Gastrocnemius medialis (tissue), 4 donors: ENCODE results near the gene KDM4B. TPM values are rescaled to one million over a fixed set of nuclear protein-coding genes. Genes with fewer than 3 reads are reported as not detected.

Experiments used
- ATAC-seq, 2 donors: fragments of 150-250 bp; one replicate each; pipeline ENCODE4 v1.9.1; 2016
- DNase-seq, 2 donors: peaks; one replicate each; pipeline ENCODE4 v3.0.0-alpha.2; 2019
- H3K27ac ChIP-seq, 4 donors: fragments of 200-600 bp; sonication (generic); 1 replicate in 1 of 4; 2 replicates in 3 of 4; pipeline ENCODE4 v1.5.1; 2016 to 2018; ENCODE audit warnings: mild to moderate bottlenecking in 2 of 4, moderate library complexity in 1 of 4
- H3K27me3 ChIP-seq, 3 donors: fragments of 200-600 bp; sonication (generic) in 2 of 3; 1 replicate in 1 of 3; 2 replicates in 2 of 3; pipeline versions ENCODE4 v1.5.1 to v1.6.0; 2016 to 2019; ENCODE audit warnings: mild to moderate bottlenecking in 1 of 3, moderate library complexity in 1 of 3
- H3K36me3 ChIP-seq, 2 donors: fragments of 200-600 bp; sonication (generic) in 1 of 2; one replicate each; pipeline ENCODE4 v1.5.1; 2017 to 2018
- H3K4me1 ChIP-seq, 2 donors: fragments of 200-600 bp; sonication (generic) in 1 of 2; one replicate each; pipeline ENCODE4 v1.5.1; 2016 to 2017; ENCODE audit warnings: mild to moderate bottlenecking in 2 of 2
- H3K4me3 ChIP-seq, 4 donors: fragments of 200-600 bp; sonication (generic) in 3 of 4; 1 replicate in 1 of 4; 2 replicates in 3 of 4; pipeline ENCODE4 v1.5.1; 2016 to 2019; ENCODE audit warnings: mild to moderate bottlenecking in 2 of 4
- H3K9me3 ChIP-seq, 3 donors: fragments of 200-600 bp; sonication (generic) in 2 of 3; 1 replicate in 1 of 3; 2 replicates in 2 of 3; pipeline ENCODE4 v1.5.1; 2016 to 2019
- CTCF ChIP-seq, 5 experiments: fragments of 450-650 bp in 3 of 5; fragments of 200-600 bp in 2 of 5; sonication (generic) in 2 of 5; IDR thresholded peaks in 4 of 5; conservative IDR thresholded peaks in 1 of 5; 1 replicate in 4 of 5; 2 replicates in 1 of 5; pipeline ENCODE4 v1.5.1; 2016 to 2019; ENCODE audit warnings: antibody characterized with exemption in 5 of 5, mild to moderate bottlenecking in 3 of 5, moderate library complexity in 3 of 5
- POLR2A ChIP-seq, 2 donors: fragments of 450-650 bp; IDR thresholded peaks; one replicate each; pipeline ENCODE4 v1.6.1; 2017; ENCODE audit warnings: antibody characterized with exemption in 2 of 2, mild to moderate bottlenecking in 2 of 2, moderate library complexity in 2 of 2
- in situ Hi-C, 4 donors: fragments of 200-750 bp; cut with MboI; loops; one replicate each; pipeline versions ENCODE4 v1.15.0 to v1.8.0; 2017; ENCODE audit warnings: low sequenced_read_pairs in 4 of 4
- intact Hi-C: fragments of 100-400 bp; cut with DNase I; formaldehyde crosslinking; loops from one replicate; pipeline ENCODE4 v1.15.1; 2023; ENCODE audit warnings: low total_unique reads
- total RNA-seq, 4 donors: library from RNA; depleted of rRNA; stranded (reverse); fragments of >200 nt; gene quantifications; one replicate each; pipeline versions ENCODE4 v1.1.0 to v1.2.3, GENCODE V29; 2016

The KDM4B gene
- total RNA-seq, 4 donors from 2014 or later, result 40.9 to 61.4 (median 46.4) TPM

GRCh38 chr19:4991538-4991937, 22.6 kb downstream of the KDM4B start:
- intact Hi-C loops (no loop called here), in situ Hi-C loops (no loop called here)
- H3K36me3 ChIP-seq, result no peaks in the 10 kb centered on the region
- no peaks in the 10 kb centered on the region for H3K27me3 ChIP-seq
- no peak for TF ChIP-seq POLR2A (IDR thresholded peaks at IDR 0.05)
- no peak for TF ChIP-seq CTCF (IDR thresholded peaks at IDR 0.05 in 4 of 5, conservative IDR thresholded peaks at IDR 0.05 in 1 of 5)
- H3K27ac ChIP-seq, result no peak overlapping the region
- ATAC-seq (no peak), DNase-seq (no peak)
- H3K9me3 ChIP-seq, result no peaks in the 10 kb centered on the region
- H3K4me1 ChIP-seq, result peaks cover 25 to 33% of the 10 kb centered on the region in 2 donors
- H3K4me3 ChIP-seq, result no peak overlapping the region

GRCh38 chr19:4991996-4992698, 23.2 kb downstream of the KDM4B start:
- in situ Hi-C loops (no loop called here), intact Hi-C loops (no loop called here)
- no peak overlapping the region for H3K4me3 ChIP-seq
- ATAC-seq, result no peak
- H3K27ac ChIP-seq, result no peak overlapping the region
- no peaks in the 10 kb centered on the region for H3K27me3 ChIP-seq
- H3K9me3 ChIP-seq, result no peaks in the 10 kb centered on the region
- H3K4me1 ChIP-seq, result peaks cover 19 to 27% of the 10 kb centered on the region in 2 donors
- TF ChIP-seq CTCF (IDR thresholded peaks at IDR 0.05 in 4 of 5, conservative IDR thresholded peaks at IDR 0.05 in 1 of 5) (no peak), POLR2A (IDR thresholded peaks at IDR 0.05) (no peak)
- no peaks in the 10 kb centered on the region for H3K36me3 ChIP-seq
- DNase-seq, result no peak

GRCh38 chr19:4993683-4994082, 24.8 kb downstream of the KDM4B start:
- intact Hi-C loops, result no loop called here
- DNase-seq, result no peak
- ATAC-seq, result no peak
- no peaks in the 10 kb centered on the region for H3K9me3 ChIP-seq
- no peak overlapping the region for H3K4me3 ChIP-seq
- in situ Hi-C loops, result no loop called here
- H3K27me3 ChIP-seq, result no peaks in the 10 kb centered on the region
- no peaks in the 10 kb centered on the region for H3K36me3 ChIP-seq
- TF ChIP-seq POLR2A (IDR thresholded peaks at IDR 0.05) (no peak), CTCF (IDR thresholded peaks at IDR 0.05 in 4 of 5, conservative IDR thresholded peaks at IDR 0.05 in 1 of 5) (no peak)
- no peak overlapping the region for H3K27ac ChIP-seq
- H3K4me1 ChIP-seq, result peaks cover 5 to 14% of the 10 kb centered on the region in 2 donors

GRCh38 chr19:4996701-4997100, 27.8 kb downstream of the KDM4B start:
- no peak for TF ChIP-seq POLR2A (IDR thresholded peaks at IDR 0.05)
- no peak for TF ChIP-seq CTCF (IDR thresholded peaks at IDR 0.05 in 4 of 5, conservative IDR thresholded peaks at IDR 0.05 in 1 of 5)
- H3K27ac ChIP-seq, result no peak overlapping the region
- H3K9me3 ChIP-seq, result no peaks in the 10 kb centered on the region
- intact Hi-C loops (no loop called here), in situ Hi-C loops (no loop called here)
- no peaks in the 10 kb centered on the region for H3K36me3 ChIP-seq
- ATAC-seq, result no peak
- peaks cover 4 to 5% of the 10 kb centered on the region in 2 donors for H3K4me1 ChIP-seq
- H3K27me3 ChIP-seq, result no peaks in the 10 kb centered on the region
- DNase-seq, result no peak
- H3K4me3 ChIP-seq, result no peak overlapping the region

- no peak overlapping the region for H3K4me3 ChIP-seq
- no peaks in the 10 kb centered on the region for H3K36me3 ChIP-seq
- TF ChIP-seq POLR2A (IDR thresholded peaks at IDR 0.05) (no peak), CTCF (IDR thresholded peaks at IDR 0.05 in 4 of 5, conservative IDR thresholded peaks at IDR 0.05 in 1 of 5) (no peak)
- no peaks in the 10 kb centered on the region for H3K9me3 ChIP-seq
- no peak for DNase-seq
- no peak for ATAC-seq
- intact Hi-C loops, result no loop called here
- in situ Hi-C loops, result no loop called here
- H3K27me3 ChIP-seq, result no peaks in the 10 kb centered on the region
- no peak overlapping the region for H3K27ac ChIP-seq
- H3K4me1 ChIP-seq, result peaks cover 4 to 10% of the 10 kb centered on the region in 2 donors
Measured at GRCh38 chr19:4997297-4997696, 28.4 kb downstream of the KDM4B start.
